OCI-LY1 (cell line): Measurements from ENCODE around the gene CA12.

Source experiments
- CTCF ChIP-seq: fragments of 200-600 bp; sonication (generic), shearing (Covaris generic); IDR thresholded peaks from 2 replicates; pipeline ENCODE4 v1.5.1; 2017; ENCODE audit warnings: mild to moderate bottlenecking, antibody characterized with exemption, low read length, moderate library complexity, mixed read lengths
- EZH2 ChIP-seq: fragments of 200-600 bp; sonication (generic), shearing (Covaris generic); IDR thresholded peaks from 2 replicates; pipeline ENCODE4 v1.8.0; 2017; ENCODE audit warnings: borderline replicate concordance, mixed run types, mild to moderate bottlenecking, antibody characterized with exemption, low read length, moderate library complexity, mixed read lengths

GRCh38 chr15:63338170-63338569, 43.5 kb downstream of the CA12 start:
- TF ChIP-seq EZH2: no peak
- no peak for TF ChIP-seq CTCF
